Activated CD8-positive, alpha-beta memory T cell treated with anti-CD3 and anti-CD28 coated beads, Interleukin-2, amount 50 U/mL, for 1 hour (primary cell): ENCODE measurements around the gene ADD2.
"Not testable (repeated sequence)": the region's sequence is repeated elsewhere in the genome, so short reads cannot be mapped to it uniquely, and the experiment has no call there.

Source experiments
- DNase-seq: peaks from one replicate; pipeline ENCODE4 v3.0.0-alpha.2; 2020; ENCODE audit errors: extremely low read depth

The ADD2 gene

DNA sequence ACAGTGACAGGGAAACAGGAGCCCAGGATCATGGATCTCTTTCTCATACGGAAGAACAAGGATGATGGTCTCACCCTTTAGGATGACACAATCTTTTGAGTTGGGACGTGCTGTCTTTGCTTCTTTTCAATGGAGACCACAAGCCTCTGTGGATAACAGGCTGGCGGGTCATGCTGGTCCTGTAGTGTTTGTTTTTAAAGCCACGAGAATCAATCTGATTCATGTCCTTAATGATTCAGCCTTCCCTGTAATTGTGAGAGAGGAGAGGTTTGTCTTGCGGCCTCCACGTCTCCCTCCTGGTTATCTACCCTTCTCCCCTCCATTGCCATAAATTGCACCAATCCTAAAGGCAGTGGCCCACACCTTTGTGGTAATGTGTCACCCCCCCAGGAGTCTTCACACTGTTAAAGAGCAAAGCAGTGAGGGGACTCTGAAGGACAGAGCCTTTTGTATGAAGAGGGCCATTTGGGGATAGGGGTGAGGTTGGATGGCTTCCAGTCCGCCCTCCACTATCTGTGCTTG is 126.7 kb downstream of the ADD2 start:
- no peak for DNase-seq

DNA sequence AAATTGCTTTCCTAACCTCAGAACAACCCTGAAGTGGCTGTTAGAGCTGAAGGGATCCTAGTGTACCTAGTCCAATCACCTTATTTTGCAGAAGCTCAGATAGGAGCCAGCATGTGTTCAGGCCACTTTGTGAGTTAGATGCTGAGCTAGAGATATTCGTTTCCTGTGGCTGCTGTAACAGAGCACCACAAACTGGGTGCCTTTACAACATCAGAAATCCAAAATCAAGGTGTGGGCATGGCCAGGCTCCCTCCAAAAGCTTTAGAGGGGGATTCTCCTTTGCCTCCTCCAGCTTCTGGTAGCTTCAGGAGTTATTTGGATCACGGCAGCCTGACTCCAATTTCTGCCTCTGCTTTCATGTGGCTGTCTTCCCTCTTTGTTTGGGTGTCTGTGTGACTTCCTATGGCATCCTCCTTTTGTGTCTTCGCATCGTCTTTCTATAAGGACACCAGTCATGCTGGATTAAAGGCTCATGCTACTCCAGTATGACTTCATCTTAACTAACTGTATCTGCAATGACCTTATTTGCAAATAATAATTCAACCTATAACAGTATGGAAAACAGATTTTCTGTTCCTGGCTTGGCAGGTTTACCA is 128.1 kb downstream of the ADD2 start:
- no peak for DNase-seq

DNA sequence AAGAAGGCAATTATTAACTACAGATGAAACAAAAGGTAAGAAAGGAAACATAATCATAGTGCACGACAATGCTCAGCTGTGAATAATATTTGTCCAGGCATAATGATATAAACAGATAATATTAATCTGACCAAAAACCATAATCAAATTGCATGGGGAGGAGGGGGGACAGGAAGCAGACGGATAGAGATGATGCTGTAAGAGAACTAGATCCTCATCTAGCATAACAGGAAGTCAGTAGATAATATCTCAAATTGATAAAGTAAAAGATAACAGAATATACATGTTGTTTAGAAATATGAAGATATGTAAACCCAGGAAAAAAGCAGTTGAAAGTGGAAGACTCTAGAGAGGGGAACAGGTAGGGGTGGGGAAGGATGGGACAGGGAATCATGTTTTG is 129.4 kb downstream of the ADD2 start:
- DNase-seq: no peak

DNA sequence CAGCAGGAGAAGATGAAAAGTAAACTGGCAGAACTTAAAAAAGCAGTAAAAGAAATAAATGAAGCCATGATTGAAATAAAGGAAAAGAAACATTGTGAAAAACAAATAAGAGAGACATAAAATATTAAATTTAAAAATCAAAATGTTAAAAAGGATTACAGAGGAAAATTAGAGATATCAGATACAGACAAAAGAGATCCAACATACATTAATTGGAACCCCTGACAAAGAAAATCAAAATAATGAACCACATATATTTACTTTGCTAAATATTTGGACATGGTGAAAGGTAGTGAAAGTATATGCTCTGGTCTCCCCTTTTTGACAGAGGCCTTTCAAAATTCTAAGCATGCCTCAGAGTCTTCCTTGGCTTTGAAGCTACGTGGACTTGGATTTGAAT is 134.5 kb downstream of the ADD2 start:
- DNase-seq: no peak

DNA sequence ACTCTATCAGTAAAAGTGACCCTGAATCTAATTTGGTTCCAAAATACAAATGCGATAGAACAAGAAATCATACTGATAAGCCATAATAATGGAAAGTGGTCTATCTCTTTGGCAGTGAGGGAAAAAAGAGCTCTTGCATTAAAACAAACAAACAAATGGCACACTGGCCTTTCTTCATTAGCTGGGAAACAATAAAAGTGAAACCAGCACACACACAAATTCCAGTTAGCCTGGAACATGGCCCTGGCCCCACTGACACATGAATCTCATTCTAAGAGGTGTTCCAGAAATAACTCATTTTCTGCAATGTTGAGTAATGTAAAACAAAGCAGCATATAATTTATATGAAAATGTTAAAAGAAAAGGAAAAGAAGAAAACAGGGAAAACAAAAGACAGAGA is 135.0 kb downstream of the ADD2 start:
- DNase-seq: no peak

DNA sequence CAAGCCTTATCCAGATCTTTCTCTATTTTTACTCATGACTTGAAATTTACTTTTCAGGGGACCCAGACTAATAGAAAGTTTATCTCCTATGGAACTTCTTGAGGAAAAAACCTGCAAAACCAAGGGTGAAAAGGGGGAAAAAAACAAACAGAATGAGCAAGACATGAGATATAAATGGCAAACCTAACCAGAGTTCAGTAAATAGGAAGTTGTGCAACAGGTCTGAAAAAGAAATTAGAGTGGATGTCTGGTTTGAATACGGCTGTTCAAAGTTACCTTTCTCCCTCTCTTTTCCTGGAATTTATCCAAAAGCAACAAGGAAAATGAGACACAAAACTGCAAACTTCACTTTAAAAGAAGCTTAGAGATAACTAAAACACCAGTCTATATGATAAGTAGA is 135.6 kb downstream of the ADD2 start:
- DNase-seq: no peak

DNA sequence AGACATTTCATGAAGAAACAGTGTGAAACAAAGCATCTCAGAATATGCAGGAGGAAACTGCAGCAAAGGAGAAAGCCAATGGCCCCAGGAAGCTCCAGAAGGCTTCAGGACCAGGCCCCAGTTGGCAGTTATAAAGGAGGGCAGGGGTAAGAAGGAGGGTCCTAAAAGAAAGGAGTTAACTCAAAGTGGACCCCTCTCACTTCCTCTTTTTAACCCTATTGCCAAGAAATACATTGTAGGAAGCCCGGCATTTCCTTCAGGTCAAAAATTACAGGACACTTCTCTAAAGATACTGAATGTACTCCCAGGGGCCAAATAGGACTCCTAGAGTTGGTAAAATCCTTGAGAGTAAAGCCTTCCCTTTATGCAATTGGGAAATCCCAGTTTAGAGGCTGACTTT is 137.2 kb downstream of the ADD2 start:
- DNase-seq: no peak

DNA sequence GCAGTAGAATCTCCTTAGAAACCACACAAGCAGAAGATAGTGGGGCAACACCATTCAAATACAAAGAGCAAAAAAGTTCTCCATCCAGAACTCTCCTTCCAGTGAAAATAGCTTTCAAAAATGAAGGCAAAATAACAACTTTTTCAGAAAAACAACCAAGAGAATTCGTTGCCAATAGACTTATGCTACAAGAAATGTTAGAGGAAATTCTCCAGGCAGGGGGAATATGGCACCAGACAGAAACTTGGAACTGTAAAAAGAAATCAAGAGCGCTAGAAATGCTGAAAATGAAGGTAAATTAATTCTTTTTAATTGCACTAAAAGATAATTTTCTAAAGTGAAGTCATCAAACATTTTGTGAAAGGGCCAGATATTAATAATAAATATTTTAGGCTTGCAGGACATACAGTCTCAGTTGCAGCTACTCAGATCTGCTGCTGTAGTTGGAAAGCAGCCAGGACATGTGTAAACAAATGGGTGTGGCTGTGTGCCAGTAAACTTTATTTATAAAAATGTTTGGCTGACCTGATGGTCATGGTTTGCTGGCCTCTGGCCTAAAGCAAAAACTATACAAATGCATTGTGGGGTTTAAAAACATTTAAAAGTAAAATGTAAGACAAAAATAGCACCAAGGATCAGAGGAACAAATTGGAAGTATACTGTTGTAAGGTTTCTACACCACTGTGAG is 140.6 kb downstream of the ADD2 start:
- no peak for DNase-seq

DNA sequence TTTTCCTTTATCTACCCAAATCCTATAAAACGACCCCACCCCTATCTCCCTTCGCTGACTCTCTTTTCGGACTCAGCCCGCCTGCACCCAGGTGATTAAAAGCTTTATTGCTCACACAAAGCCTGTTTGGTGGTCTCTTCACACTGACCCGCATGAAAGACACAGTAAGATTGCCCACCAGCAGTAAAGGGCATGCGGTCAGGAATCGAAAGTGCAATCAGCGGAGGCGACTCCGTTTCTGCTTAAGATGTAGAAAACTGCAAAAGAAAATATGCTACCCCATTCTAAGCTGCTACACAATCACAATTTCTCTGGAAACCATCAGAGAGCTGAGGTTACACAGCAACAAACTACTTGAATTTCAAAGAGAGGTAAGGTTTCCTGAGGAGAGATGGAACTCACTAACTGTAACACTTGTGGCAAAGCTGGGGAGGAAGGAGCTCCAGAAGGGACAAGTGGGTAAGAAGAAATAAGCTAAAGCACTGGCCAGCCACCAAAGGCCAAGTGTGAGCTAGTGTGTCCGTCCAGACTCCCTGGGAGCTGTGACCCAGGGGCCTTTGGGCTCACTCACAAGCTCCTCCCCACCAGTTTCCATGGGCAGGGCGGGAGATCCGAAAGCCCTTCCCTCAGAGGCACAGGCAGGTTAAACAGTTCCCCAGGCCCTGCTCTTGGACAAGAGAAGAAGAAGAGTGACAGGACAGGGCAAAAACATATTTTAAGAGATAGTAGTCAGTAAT is 141.6 kb downstream of the ADD2 start:
- no peak for DNase-seq

DNA sequence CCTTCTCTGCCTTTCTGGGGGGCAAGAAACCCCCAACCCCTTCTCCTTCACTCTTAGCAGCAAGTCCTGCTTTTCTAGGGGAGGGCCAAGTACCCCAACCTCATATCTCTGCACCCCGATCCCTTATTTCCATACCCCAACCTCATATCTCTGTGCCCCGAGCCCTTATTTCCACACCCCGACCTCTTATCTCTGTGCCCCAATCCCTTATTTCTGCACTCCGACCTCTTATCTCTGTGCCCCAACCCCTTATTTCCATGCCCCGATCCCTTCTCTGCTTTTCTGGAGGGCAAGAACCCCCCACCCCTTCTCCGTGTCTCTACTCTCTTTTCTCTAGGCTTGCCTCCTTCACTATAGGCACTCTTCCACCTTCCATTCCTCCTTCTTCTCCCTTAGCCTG is 146.5 kb downstream of the ADD2 start:
- DNase-seq: not testable (repeated sequence)

DNA sequence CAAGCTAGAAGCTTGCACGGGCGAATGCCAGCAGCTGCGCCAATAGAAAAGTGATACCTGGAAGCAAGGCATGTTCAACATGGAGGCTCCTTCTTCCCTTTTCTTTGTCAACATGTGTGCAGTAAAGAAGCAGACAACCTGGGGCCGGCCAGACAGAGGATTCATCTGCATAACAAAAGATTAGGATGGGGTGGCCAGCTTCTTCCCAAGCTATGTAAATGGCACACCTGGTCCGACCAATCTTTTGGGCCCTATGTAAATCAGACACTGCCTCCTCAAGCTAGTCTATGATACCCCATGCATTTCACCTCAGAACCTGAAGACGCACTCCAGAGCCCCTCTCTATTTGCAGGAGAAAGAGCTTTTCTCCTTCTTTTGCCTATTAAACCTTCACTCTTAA is 148.0 kb downstream of the ADD2 start:
- DNase-seq: no peak

DNA sequence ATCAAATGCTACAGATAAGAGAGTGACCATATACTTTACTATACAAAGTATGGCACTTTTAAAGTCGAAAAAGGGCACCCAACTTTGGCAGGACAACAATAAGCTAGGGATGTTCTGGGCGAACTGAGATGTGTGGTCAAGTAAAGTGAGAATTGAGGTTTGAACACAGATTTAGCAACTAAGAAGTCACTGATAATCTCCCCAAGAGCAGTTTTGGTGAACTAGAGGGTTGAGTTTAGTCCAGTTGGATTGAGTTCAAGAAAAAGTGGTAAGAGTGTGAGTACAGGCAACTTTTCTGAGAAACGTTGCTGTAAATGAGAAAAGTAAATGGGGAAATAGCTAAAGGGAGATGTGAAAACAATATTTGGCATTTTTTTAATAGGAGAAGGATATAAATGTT is 148.8 kb downstream of the ADD2 start:
- DNase-seq: no peak

DNA sequence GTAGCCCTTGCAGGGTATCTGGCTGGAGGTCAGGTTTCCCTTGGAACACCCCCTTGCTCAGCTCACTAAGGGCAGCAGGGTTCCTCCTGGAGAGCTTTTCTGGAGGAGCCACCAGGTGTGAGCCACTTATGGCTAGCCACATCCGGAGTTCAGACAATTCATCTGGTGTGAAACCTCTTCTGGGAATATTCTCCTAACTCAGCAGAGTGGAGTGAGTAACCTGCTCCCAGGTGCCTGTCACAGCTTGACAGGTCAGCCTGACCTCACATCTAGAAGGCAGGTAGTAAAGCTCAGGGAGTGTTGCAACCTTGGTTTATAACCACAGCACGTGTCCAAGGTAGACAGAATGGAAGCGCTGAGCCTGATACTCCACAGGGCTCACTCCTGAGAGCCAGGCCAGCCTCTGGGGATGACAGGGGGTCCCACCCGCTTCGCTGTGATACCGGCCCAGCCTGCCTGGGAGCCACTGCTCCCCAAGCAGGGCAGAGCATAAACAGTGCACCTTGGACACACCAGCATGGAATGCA is 151.8 kb downstream of the ADD2 start:
- no peak for DNase-seq

DNA sequence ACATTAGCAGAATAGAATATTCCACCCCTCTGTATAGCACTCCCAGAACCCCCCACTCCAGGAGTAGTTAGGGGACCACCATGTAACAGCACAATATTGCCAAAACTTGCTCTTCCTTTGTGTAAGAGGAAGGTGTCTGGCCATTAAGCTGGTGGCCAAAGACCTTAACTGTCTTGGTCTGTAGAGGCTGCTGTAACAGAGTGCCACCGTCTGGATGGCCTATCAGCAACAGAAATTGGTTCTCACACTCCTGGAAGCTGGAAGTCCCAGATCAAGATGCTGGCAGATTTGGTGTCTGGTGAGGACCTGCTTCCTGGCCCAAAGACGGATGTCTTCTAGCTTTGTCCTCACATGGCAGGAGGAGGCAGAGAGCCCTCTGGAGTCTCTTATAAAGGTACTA is 152.8 kb downstream of the ADD2 start:
- no peak for DNase-seq

DNA sequence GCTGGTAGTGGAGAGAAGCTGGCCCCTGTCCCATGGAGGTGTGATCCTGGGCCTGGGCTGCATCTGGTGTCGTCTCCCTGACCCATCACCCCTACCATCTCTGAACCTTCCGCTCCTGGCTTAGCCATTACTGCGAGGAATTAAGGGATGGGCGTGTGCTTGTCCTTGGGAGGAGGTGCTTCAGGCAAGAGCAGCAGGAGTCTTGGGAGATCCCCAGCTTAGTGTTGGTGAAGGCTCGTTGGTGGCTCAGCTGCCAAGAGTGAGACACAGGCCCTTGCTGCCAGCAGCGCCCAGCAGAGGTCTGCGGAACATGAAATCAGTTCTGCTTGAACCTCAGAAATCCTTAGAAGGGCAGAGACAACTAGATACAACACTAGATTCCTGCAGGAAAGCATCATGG is 154.5 kb downstream of the ADD2 start:
- DNase-seq: no peak

DNA sequence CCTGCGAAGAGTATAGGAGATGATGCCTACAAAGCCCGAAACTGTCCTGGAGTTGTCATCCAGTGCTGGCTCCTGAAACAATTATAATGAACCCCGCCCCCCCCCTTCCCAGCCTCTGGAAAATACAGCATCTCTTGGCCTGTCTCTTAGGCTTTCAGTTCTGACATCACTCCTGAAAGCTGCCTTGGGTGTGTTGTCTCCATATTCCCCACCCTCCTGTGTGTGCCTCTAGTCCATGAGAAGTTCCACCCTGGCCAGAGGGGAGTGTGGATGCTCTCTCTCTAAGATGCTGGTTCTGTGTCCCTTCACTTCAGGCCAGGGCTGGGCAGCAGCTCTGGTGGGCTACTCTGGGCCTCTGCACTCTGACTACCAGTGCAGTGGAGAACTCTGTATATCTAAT is 155.4 kb downstream of the ADD2 start:
- no peak for DNase-seq

DNA sequence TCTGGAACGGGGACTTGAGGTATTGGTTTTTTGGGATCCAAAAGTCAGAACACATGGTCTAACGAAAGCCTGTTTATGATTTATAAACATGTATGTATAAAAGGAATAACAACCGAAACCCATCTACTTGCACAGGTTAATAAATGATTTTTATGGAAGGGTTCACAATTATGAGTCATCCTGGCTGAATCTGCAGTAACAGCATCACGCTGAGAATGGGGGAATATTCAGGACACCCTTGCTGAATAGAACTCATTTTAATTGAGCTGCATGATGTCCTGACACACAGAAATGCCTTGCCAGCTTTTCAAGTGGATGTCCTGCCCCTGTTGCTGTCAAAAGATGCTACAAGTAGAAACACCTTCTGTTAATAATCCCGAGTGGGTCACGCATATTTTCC is 159.6 kb downstream of the ADD2 start:
- no peak for DNase-seq

DNA sequence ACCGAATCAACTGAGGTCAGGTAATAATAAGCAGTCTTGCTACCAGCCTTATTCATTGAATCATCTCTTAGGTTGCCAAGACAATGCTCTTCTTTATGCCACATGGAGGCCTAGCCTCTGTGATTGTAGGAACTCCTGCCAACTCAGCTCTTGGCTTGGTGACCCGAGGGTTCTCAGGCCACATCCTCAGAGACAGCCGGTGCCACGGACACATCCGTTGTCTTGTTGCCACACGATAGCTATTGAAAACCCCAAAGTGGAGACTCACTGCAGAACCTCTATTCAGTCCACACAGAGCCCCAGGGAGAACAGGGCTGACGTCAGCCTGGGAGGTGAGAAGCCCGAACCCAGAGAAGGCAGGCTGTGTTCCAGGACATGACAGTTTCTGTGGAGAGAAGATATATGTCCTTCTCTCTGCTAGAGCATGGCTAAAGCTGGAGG is 160.9 kb downstream of the ADD2 start:
- no peak for DNase-seq
